GM12874 (cell line): ENCODE data around the gene HNRNPM.

Experiments used
- CTCF ChIP-seq: IDR thresholded peaks from 2 replicates; pipeline ENCODE4 v1.5.1; 2011; ENCODE audit warnings: low read depth, mild to moderate bottlenecking, control low read depth, low read length, moderate library complexity; ENCODE audit not compliant: insufficient read depth

Gene HNRNPM

GRCh38 chr19:8457827-8458226, 13.1 kb downstream of the HNRNPM start:
- TF ChIP-seq CTCF, result no peak

DNA sequence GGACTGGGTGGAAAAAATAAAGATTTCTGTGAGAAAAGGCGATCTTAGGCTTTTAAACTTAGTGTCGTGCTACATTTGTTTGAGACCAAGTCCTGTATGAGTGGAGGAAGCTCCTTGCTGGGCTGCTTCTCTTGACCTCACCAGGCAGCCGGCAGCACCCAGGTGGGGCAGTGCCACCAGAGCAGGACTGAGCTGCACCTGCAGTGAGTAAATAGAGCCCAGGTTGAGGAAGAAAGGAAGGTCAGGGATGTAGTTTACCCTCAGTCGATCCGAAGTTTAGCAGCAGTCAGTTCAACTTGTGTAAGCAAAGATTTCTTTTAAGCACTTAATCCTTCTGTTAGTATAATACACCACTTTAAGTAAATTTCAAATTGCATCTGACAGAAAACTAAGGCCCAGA, 13.6 kb downstream of the HNRNPM start:
- no peak for TF ChIP-seq CTCF

GRCh38 chr19:8459095-8459494, 14.3 kb downstream of the HNRNPM start:
- TF ChIP-seq CTCF, result no peak

DNA sequence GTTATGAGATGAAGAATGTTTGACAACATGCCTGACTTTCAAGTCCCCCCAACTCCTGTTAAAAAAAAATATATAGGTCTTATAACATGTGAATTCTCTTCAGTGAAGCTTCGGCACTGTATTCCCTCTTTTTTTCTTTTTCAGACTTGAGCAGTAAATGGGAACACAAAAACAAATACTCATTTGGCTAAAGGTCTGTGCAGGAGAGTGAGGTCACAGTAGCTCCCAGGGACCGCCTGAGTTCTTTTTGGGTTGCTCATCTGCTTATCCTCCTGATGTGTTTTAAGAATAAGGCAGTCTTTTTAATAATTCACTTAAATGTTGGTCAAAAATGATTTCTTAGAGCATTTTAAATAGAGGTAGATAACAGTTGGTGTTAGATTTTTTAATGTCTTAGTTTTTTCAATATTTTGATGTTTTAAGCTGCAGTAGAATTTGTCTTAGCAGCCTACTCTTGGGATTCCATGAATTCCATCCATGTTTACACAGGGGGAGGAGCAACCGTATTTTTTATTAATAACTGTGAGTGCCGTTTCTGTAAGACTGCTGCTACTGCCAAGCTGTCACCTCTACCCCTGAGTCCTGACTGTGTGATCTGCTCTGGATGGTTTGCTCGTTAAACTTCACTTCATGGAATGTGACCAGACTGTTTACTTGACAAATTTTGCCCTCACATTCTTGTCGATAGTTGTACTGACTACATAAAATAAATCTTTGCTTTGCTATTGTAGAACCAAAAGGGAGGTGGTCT, 14.9 kb downstream of the HNRNPM start:
- no peak for TF ChIP-seq CTCF

GRCh38 chr19:8460516-8461298, 15.9 kb downstream of the HNRNPM start:
- TF ChIP-seq CTCF, result no peak

DNA sequence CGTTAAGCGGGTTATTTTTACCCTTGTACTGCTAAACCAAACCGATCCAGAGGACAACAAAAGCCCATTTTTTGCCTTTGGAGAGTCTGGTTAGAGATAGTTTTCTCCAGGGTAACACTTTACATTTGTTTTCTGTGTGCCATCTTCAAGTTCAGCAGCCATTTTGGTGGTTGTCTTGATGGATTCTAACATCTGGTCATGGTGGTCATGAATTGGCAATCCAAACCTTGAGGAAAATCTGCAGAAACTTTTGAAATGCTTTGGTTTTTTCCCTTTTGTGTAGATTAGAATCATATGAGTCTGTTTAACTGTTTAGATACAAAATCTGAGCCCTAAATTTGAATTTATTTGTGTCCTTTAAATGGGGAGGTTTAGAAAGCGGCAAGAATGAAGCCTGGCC, 16.6 kb downstream of the HNRNPM start:
- no peak for TF ChIP-seq CTCF

GRCh38 chr19:8461891-8462290, 17.1 kb downstream of the HNRNPM start:
- no peak for TF ChIP-seq CTCF
